Panc1 (cell line): ENCODE results near the gene KLHL15. TPM values are rescaled to one million over a fixed set of nuclear protein-coding genes. Genes with fewer than 3 reads are reported as not detected.

ENCODE experiments used
- ATAC-seq: fragments of 200-7000 bp; cut with Tn5 transposase; 2 replicates; pipeline ENCODE4 v1.9.1; 2020; ENCODE audit warnings: mild to moderate bottlenecking, moderate library complexity
- BruUV-seq: library from RNA; stranded (reverse); fragments of 400-500 nt; replicated peaks from 2 replicates; lab custom pipeline; 2021; lab: Mats Ljungman, UMichigan
- CTCF ChIA-PET: fragments of 300-600 bp; sonication (Branson Sonifier 250); formaldehyde crosslinking; loops from one replicate; lab custom pipeline; 2022; ENCODE audit warnings: antibody characterized with exemption; lab: Charles Lee
- POLR2A ChIA-PET: fragments of 300-600 bp; sonication (Branson Sonifier 250); formaldehyde crosslinking; loops from one replicate; lab custom pipeline; 2022; ENCODE audit warnings: antibody characterized with exemption; lab: Charles Lee
- DNase-seq: peaks from one replicate; pipeline ENCODE4 v3.0.0-alpha.2; 2010; ENCODE audit warnings: low read depth, low spot score
- H3K27ac ChIP-seq: 2 replicates; pipeline ENCODE4 v1.5.1; 2011; ENCODE audit warnings: mild to moderate bottlenecking, low read length, inconsistent platforms
- H3K27me3 ChIP-seq: fragments of 200-500 bp; sonication (Bioruptor generic); 2 replicates; pipeline ENCODE4 v1.6.0; 2014; ENCODE audit warnings: low read length, inconsistent platforms; ENCODE audit not compliant: control insufficient read depth, insufficient read depth
- H3K36me3 ChIP-seq: fragments of 200-500 bp; sonication (Bioruptor generic); 2 replicates; pipeline ENCODE4 v1.5.1; 2014; ENCODE audit warnings: inconsistent platforms, mild to moderate bottlenecking, low read length, moderate library complexity; ENCODE audit not compliant: control insufficient read depth, insufficient read depth
- H3K4me1 ChIP-seq: 2 replicates; pipeline ENCODE4 v1.5.1; 2011; ENCODE audit warnings: inconsistent platforms, mild to moderate bottlenecking, low read length, moderate library complexity; ENCODE audit not compliant: control insufficient read depth, insufficient read depth
- H3K4me3 ChIP-seq, 2 experiments: 2 replicates each; pipeline ENCODE4 v1.5.1; 2011 to 2012; ENCODE audit warnings: low read depth in 2 of 2, low read length in 2 of 2, mild to moderate bottlenecking in 2 of 2, inconsistent platforms in 1 of 2, moderate library complexity in 1 of 2
- H3K9me3 ChIP-seq: fragments of 200-500 bp; sonication (Bioruptor generic); 2 replicates; pipeline ENCODE4 v1.5.1; 2014; ENCODE audit warnings: low read depth, mild to moderate bottlenecking, inconsistent platforms, low read length, moderate library complexity; ENCODE audit not compliant: control insufficient read depth, insufficient read depth
- CTCF ChIP-seq: fragments of 450-650 bp; IDR thresholded peaks from 2 replicates; pipeline ENCODE4 v1.5.1; 2017; ENCODE audit warnings: mild to moderate bottlenecking
- POLR2AphosphoS5 ChIP-seq: IDR thresholded peaks from 2 replicates; pipeline ENCODE4 v1.6.1; 2012; ENCODE audit warnings: mild to moderate bottlenecking, low read depth, low read length, moderate library complexity
- REST ChIP-seq, 2 experiments: IDR thresholded peaks; 2 replicates each; pipeline ENCODE4 v1.6.1; 2011 to 2012; ENCODE audit warnings: low read depth in 2 of 2, control low read depth in 1 of 2, low read length in 1 of 2, mild to moderate bottlenecking in 1 of 2, moderate library complexity in 1 of 2; ENCODE audit not compliant: insufficient read depth in 1 of 2
- SIN3A ChIP-seq: IDR thresholded peaks from 2 replicates; pipeline ENCODE4 v1.6.1; 2012; ENCODE audit warnings: low read depth, mild to moderate bottlenecking, low read length, moderate library complexity, borderline replicate concordance; ENCODE audit not compliant: insufficient read depth
- TCF7L2 ChIP-seq: IDR thresholded peaks from 2 replicates; pipeline ENCODE4 v1.6.1; 2011; ENCODE audit warnings: mild to moderate bottlenecking, low read depth, low read length, inconsistent platforms
- in situ Hi-C: cut with HindIII; loops from 2 replicates; pipeline ENCODE4 v1.10.0; 2016; ENCODE audit warnings: low sequenced_read_pairs, low pct_unique_long_range_greater_than_20kb
- intact Hi-C: fragments of 100-400 bp; cut with micrococcal nuclease; formaldehyde crosslinking; loops from one replicate; pipeline ENCODE4 v1.10.0; 2022; ENCODE audit not compliant: unreplicated experiment
- total RNA-seq: library from RNA; stranded (reverse); gene quantifications from one replicate; pipeline ENCODE4 v1.2.1, GENCODE V29; 2021; ENCODE audit not compliant: unreplicated experiment

KLHL15 gene
- total RNA-seq, 1 experiment from 2014 or later = 9.6 TPM

GRCh38 chrX:24063488-24063887 is 36.5 kb upstream of the KLHL15 start:
- H3K9me3 ChIP-seq = no peaks in the 10 kb centered on the region
- no TSS peak for BruUV-seq
- H3K4me3 ChIP-seq = no peak overlapping the region
- peaks cover 32% of the 10 kb centered on the region for H3K36me3 ChIP-seq
- in situ Hi-C loops = no loop called here
- TF ChIP-seq POLR2AphosphoS5 (no peak), TCF7L2 (no peak), REST (IDR thresholded peaks at IDR 0.05; ENCODE audit: insufficient read depth in 1 of 2, low read depth in 2 of 2, low read length in 1 of 2) (no peak), CTCF (no peak)
- no peaks in the 10 kb centered on the region for H3K4me1 ChIP-seq
- no peak overlapping the region for H3K27ac ChIP-seq
- DNase-seq = no peak
- no peak for ATAC-seq
- POLR2A ChIA-PET = interaction anchor here (0.6 kb wide), 1 partner anchor 285 kb away, joined by 5 read pairs; no protein-coding TSS in a partner anchor
- CTCF ChIA-PET = no interaction called here
- no peaks in the 10 kb centered on the region for H3K27me3 ChIP-seq
- intact Hi-C loops = no loop called here

DNA sequence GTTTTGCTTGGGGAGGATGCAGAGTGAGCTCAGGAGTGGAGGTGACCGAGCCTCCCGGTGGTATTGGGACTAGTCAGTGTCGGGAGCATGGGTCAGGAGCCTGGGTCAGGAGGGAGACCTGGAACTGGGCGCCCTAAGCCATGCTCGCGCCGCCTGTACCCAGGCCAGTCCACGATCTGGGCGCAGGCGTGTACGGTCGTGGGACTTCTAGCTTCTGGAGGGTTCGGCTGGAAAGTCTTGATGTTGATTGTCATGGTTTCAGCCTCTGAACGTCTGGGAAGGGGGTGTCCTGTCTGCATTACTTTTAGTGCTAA is 28.0 kb upstream of the KLHL15 start:
- intact Hi-C loops (no loop called here), in situ Hi-C loops (no loop called here)
- DNase-seq (no peak), ATAC-seq (peak; percentile 52)
- Histone ChIP-seq H3K4me3 (no peak overlapping the region; a peak in 1 of 4 replicates), H3K36me3 (peaks cover 9% of the 10 kb centered on the region), H3K27me3 (no peaks in the 10 kb centered on the region), H3K4me1 (no peaks in the 10 kb centered on the region), H3K27ac (no peak overlapping the region; the same call in 1 of the 2 replicates), H3K9me3 (no peaks in the 10 kb centered on the region)
- TF ChIP-seq POLR2AphosphoS5 = no peak
- no peak for TF ChIP-seq REST (IDR thresholded peaks at IDR 0.05; ENCODE audit: insufficient read depth in 1 of 2, low read depth in 2 of 2, low read length in 1 of 2)
- no peak for TF ChIP-seq CTCF
- no peak for TF ChIP-seq SIN3A
- no peak for TF ChIP-seq TCF7L2
- CTCF ChIA-PET = interaction anchor here (0.6 kb wide), 2 partner anchors 29 to 117 kb away, joined by 3 to 9 read pairs; no protein-coding TSS in a partner anchor
- no TSS peak for BruUV-seq
- POLR2A ChIA-PET = no interaction called here
